Measurements from ENCODE around the gene NR1H4. TPM values are rescaled to one million over a fixed set of nuclear protein-coding genes. Genes with fewer than 3 reads are reported as not detected.

NR1H4 gene
- total and polyA plus RNA-seq, 2 of the 13 experiments (the other 11 are each of a cell fraction or from before 2014, with no cell fraction given): 27.3 to 114 TPM

GRCh38 chr12:100473050-100473715 is 483 bp upstream of the NR1H4 start:
- CTCF ChIA-PET (ENCODE audit: low intra/inter-chr PET ratio, low total read pairs): no interaction called here
- peak overlapping the region; percentile 95 for H3K4me2 ChIP-seq (ENCODE audit: low read depth, low read length)
- TF ChIP-seq ADNP (CRISPR knock-in tag; IDR thresholded peaks at IDR 0.05): 0 out of 2 replicates have a peak, but pooled peaks have one; percentile 17
- TF ChIP-seq ZNF143 (CRISPR knock-in tag; IDR thresholded peaks at IDR 0.05): no peak
- TF ChIP-seq UBTF (CRISPR knock-in tag; IDR thresholded peaks at IDR 0.05): no peak
- TF ChIP-seq ZNF570 (CRISPR knock-in tag; IDR thresholded peaks at IDR 0.05; ENCODE audit: borderline replicate concordance): no peak
- no peak for TF ChIP-seq ZNF766 (CRISPR knock-in tag; IDR thresholded peaks at IDR 0.05; ENCODE audit: borderline replicate concordance)
- no peak for TF ChIP-seq ZNF451 (CRISPR knock-in tag; IDR thresholded peaks at IDR 0.05)
- TF ChIP-seq KLF13 (CRISPR knock-in tag; IDR thresholded peaks at IDR 0.05): no peak
- no peak for TF ChIP-seq ZNF670 (CRISPR knock-in tag; IDR thresholded peaks at IDR 0.05; ENCODE audit: borderline replicate concordance)
- no peak for TF ChIP-seq ZNF350 (CRISPR knock-in tag; IDR thresholded peaks at IDR 0.05; ENCODE audit: borderline replicate concordance, low read depth)
- no peak for TF ChIP-seq ZNF30 (CRISPR knock-in tag; IDR thresholded peaks at IDR 0.05)
- TF ChIP-seq KLF16 (CRISPR knock-in tag; IDR thresholded peaks at IDR 0.05): no peak
- no peak for TF ChIP-seq ZFP90 (CRISPR knock-in tag; IDR thresholded peaks at IDR 0.05; ENCODE audit: borderline replicate concordance)
- TF ChIP-seq ZNF280D (CRISPR knock-in tag; IDR thresholded peaks at IDR 0.05): no peak
- TF ChIP-seq LBX2 (CRISPR knock-in tag; IDR thresholded peaks at IDR 0.05; ENCODE audit: borderline replicate concordance): no peak
- no peak for TF ChIP-seq E2F5 (CRISPR knock-in tag; conservative IDR thresholded peaks at IDR 0.05)
- TF ChIP-seq ZMYM3 (CRISPR knock-in tag; IDR thresholded peaks at IDR 0.05): peak; percentile 49; the same call in 1 of the 2 replicates
- no peak for TF ChIP-seq SAP130 (CRISPR knock-in tag; IDR thresholded peaks at IDR 0.05; ENCODE audit: low read depth)
- TF ChIP-seq ZKSCAN1 (IDR thresholded peaks at IDR 0.05; ENCODE audit: low read length): no peak

More at GRCh38 chr12:100473050-100473715, 483 bp upstream of the NR1H4 start:
- Histone ChIP-seq H2AFZ (ENCODE audit: low read length) (no peak overlapping the region), H3K79me2 (ENCODE audit: insufficient read depth, low read length) (peaks cover 41% of the 10 kb centered on the region), H3K4me3 (replicated peaks in 1 of 3; ENCODE audit: insufficient read depth in 1 of 3, low read depth in 2 of 3, low read length in 3 of 3) (peak overlapping the region; percentile 69 to 88 (median 70)), H3K36me3 (replicated peaks in 1 of 2; ENCODE audit: control insufficient read depth in 1 of 2, insufficient read depth in 2 of 2, low read length in 2 of 2) (no peaks in the 10 kb centered on the region), H3K27me3 (ENCODE audit: control insufficient read depth in 1 of 2, insufficient read depth in 2 of 2, low read length in 2 of 2) (no peaks in the 10 kb centered on the region), H3K4me1 (ENCODE audit: insufficient read depth, low read length) (peaks cover 53% of the 10 kb centered on the region), H3K27ac (ENCODE audit: extremely low read length, insufficient read depth, low read length) (peak overlapping the region; percentile 98), H3K9me3 (ENCODE audit: low read length) (no peaks in the 10 kb centered on the region), H3K9ac (ENCODE audit: insufficient read depth, low read depth, low read length) (peak overlapping the region; percentile 86), H4K20me1 (ENCODE audit: insufficient read depth, low read length) (no peaks in the 10 kb centered on the region)
- 15% methylated on average over 3 of the region's 3 CpGs for WGBS (ENCODE audit: low lambda C conversion rate)
- no peak for DNase-seq (ENCODE audit: low spot score)
- in situ Hi-C loops (cut with HindIII; ENCODE audit: extremely low pct_ligation_motif_present, low pct_unique_long_range_greater_than_20kb) (no loop called here), intact Hi-C loops (cut with micrococcal nuclease; ENCODE audit: unreplicated experiment) (loop anchor here (1.0 kb wide), 1 partner anchor 8 kb away; no protein-coding TSS in a partner anchor)
- POLR2A ChIA-PET: interaction anchor here (0.8 to 1.0 kb wide), 3 partner anchors 9 to 36 kb away, joined by 3 to 7 read pairs (median 3); no protein-coding TSS in a partner anchor
- BruUV-seq (replicated peaks): no TSS peak
- no peak for FAIRE-seq
- no peak for ATAC-seq
